ENCODE results near the gene BMP7.
"Not testable (repeated sequence)": the region's sequence is repeated elsewhere in the genome, so short reads cannot be mapped to it uniquely, and the experiment has no call there.

Gene BMP7

GRCh38 chr20:57264908-57265335, 1.5 kb downstream of the BMP7 start:
- not testable (repeated sequence) for DNase-seq

- DNase-seq, result no peak
These were observed 2.3 kb downstream of the BMP7 start for GRCh38 chr20:57263801-57264792.

- DNase-seq, result no peak
These were observed 3.4 kb downstream of the BMP7 start for GRCh38 chr20:57262784-57263609.

GRCh38 chr20:57262301-57262700, 4.1 kb downstream of the BMP7 start:
- no peak for DNase-seq

- no peak for DNase-seq
These were observed 4.8 kb downstream of the BMP7 start for GRCh38 chr20:57261457-57262251.

- no peak for DNase-seq
These were observed 5.5 kb downstream of the BMP7 start for GRCh38 chr20:57260934-57261333.

- no peak for DNase-seq
These were observed 6.2 kb downstream of the BMP7 start for GRCh38 chr20:57259938-57260921.

- DNase-seq, result no peak
These were observed 7.1 kb downstream of the BMP7 start for GRCh38 chr20:57259121-57259937.

GRCh38 chr20:57257701-57258453, 8.6 kb downstream of the BMP7 start:
- DNase-seq, result no peak

GRCh38 chr20:57256908-57257307, 9.5 kb downstream of the BMP7 start:
- DNase-seq, result no peak

- DNase-seq, result no peak
These were observed 10.2 kb downstream of the BMP7 start for GRCh38 chr20:57256205-57256604.

- no peak for DNase-seq
These were observed 11.3 kb downstream of the BMP7 start for GRCh38 chr20:57255183-57255582.

- DNase-seq, result no peak
These were observed 13.8 kb downstream of the BMP7 start for GRCh38 chr20:57252559-57253162.

- DNase-seq, result no peak
These were observed 14.5 kb downstream of the BMP7 start for GRCh38 chr20:57251949-57252348.

- no peak for DNase-seq
These were observed 15.1 kb downstream of the BMP7 start for GRCh38 chr20:57251344-57251743.

- no peak for DNase-seq
These were observed 15.7 kb downstream of the BMP7 start for GRCh38 chr20:57250607-57251343.

GRCh38 chr20:57249772-57250171, 16.7 kb downstream of the BMP7 start:
- DNase-seq, result no peak

GRCh38 chr20:57249073-57249472, 17.4 kb downstream of the BMP7 start:
- DNase-seq, result no peak

Data from COR-L47 (cell line).